ENCODE measurements around the gene RPGRIP1L.

Gene RPGRIP1L

DNA sequence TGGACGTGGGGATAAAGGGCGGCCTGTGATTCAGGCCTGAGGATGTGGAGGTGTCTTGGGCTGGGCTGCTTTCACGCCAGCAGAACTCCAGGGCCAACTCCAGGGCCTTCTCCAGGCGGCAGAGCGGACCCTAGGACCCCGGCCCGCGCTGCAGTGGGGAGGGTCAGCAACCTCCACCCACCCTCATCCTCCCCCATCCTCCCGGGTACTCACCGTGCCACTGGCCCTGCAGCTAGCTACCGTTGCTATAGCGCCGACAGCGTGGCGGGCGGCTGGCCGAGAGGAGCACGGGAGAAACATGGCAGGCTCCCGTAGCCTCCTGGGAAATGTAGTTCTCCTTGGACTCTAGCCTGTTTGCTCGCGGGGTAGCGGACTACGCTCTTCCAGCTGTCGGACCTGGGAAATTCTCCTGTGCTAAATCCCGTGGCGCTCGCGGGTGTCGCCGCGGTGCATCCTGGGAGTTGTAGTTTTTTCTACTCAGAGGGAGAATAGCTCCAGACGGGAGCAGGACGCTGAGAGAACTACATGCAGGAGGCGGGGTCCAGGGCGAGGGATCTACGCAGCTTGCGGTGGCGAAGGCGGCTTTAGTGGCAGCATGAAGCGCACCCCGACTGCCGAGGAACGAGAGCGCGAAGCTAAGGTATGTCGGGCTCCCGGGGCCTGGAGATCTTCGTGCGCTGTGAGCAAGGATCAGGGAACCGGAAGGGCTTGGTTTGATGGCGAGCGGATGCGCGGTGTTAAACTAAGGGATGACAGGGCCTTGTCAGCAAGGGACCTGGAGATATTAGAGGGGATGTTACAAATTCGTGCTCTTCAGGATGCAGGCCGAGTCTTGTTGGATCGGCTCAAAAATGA is at the start of gene RPGRIP1L, which contains the start of gene FTO:
RPGRIP1L (minus strand) TSS at position 270 of the 855 bp plus-strand sequence. CDS start 3,136 bp downstream, outside the sequence.
FTO (plus strand) TSS at position 567 of the 855 bp plus-strand sequence.
- DNase-seq (ENCODE audit: insufficient read length, low spot score) (peak; percentile 44), FAIRE-seq (no peak)
- TF ChIP-seq, protein P1, sequence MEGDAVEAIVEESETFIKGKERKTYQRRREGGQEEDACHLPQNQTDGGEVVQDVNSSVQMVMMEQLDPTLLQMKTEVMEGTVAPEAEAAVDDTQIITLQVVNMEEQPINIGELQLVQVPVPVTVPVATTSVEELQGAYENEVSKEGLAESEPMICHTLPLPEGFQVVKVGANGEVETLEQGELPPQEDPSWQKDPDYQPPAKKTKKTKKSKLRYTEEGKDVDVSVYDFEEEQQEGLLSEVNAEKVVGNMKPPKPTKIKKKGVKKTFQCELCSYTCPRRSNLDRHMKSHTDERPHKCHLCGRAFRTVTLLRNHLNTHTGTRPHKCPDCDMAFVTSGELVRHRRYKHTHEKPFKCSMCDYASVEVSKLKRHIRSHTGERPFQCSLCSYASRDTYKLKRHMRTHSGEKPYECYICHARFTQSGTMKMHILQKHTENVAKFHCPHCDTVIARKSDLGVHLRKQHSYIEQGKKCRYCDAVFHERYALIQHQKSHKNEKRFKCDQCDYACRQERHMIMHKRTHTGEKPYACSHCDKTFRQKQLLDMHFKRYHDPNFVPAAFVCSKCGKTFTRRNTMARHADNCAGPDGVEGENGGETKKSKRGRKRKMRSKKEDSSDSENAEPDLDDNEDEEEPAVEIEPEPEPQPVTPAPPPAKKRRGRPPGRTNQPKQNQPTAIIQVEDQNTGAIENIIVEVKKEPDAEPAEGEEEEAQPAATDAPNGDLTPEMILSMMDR (IDR thresholded peaks at IDR 0.05; ENCODE audit: insufficient read depth, missing control alignments): no peak

DNA sequence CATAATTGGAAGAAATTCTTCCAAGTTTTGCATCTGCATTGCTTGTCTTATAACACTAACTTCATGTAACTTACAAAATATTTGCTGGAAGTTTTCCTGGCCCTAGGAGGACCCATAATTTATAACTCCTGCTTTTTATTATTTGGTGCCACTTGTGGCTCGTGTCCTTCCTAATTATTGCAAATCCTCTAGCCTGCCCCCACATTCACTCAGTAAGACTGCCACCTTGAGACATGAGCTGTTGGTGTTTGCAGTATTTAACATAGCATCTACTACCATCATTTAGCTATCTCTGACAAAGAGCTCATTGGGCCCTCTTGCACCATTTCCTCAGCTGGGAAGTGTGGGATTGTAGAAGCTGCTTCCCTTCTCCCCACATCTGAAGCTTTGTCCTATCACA is 49.8 kb upstream of the RPGRIP1L start:
- DNase-seq (ENCODE audit: insufficient read length, low spot score) (no peak), FAIRE-seq (no peak)
- TF ChIP-seq, protein P1 (IDR thresholded peaks at IDR 0.05; ENCODE audit: insufficient read depth, missing control alignments): no peak

DNA sequence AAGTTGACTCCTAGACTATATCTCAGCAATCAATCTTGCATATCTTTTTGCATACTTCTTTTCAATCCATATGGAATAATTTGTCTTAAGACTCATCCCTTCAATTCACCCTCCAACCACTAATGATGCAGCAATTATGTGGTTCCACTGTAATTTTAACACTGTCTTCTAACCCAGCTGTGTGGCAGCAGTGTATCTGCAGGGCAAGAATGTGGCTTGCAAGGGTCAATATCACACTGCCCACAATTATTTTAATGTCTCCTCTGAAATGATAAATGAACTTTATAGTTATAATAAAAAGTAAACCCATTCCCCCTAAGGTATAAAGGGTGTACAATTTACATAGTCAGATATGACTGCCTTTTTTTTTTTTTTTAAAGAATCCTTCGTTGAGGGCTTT is 48.9 kb upstream of the RPGRIP1L start:
- DNase-seq (ENCODE audit: insufficient read length, low spot score) (no peak), FAIRE-seq (no peak)
- TF ChIP-seq, protein P1 (IDR thresholded peaks at IDR 0.05; ENCODE audit: insufficient read depth, missing control alignments): no peak

DNA sequence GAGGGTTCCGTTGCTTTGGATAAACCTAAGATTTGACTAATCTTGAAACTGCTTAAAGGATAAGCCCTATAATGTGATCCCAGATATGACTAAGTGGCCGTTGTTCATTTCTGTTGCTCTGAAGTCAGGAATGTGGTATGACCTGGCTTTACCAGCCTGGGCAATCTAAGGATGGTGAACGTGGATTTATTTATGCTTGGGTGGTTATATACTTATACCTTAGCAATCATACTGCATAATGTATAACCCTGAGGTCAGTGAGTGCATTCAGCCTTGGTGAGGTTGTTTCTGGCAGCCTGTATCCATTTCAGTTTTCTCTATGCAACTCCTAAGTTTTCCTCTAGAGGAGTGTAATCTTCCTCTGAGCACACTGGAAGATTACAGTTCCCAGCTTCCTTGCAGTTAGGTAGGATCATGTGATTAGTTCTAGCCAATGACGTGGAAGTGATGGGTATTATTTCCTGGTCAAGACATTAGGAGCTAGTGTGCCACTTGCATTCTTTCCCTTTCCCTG is 42.2 kb upstream of the RPGRIP1L start:
- FAIRE-seq (no peak), DNase-seq (ENCODE audit: insufficient read length, low spot score) (no peak)
- TF ChIP-seq, protein P1 (IDR thresholded peaks at IDR 0.05; ENCODE audit: insufficient read depth, missing control alignments): no peak

DNA sequence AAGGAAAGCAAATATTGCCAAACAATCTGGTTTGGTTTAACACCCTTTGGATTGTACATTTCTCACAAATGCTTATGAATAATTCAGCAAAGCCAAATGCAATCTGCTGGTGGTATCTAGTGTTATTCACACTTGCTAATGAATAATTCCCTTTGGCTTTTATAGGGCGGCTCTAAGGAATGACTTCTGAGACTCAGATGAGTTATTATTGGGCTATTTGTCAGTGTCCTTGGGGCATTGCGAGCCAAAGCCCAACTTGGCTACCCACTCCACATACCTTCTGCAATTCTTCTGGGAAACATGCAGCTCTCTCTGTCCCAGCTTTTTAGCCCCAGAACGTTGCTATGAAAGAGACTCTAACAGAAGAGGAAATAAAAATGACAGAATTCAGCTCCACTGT is 41.4 kb upstream of the RPGRIP1L start:
- FAIRE-seq: no peak
- no peak for DNase-seq (ENCODE audit: insufficient read length, low spot score)
- TF ChIP-seq, protein P1 (IDR thresholded peaks at IDR 0.05; ENCODE audit: insufficient read depth, missing control alignments): no peak

DNA sequence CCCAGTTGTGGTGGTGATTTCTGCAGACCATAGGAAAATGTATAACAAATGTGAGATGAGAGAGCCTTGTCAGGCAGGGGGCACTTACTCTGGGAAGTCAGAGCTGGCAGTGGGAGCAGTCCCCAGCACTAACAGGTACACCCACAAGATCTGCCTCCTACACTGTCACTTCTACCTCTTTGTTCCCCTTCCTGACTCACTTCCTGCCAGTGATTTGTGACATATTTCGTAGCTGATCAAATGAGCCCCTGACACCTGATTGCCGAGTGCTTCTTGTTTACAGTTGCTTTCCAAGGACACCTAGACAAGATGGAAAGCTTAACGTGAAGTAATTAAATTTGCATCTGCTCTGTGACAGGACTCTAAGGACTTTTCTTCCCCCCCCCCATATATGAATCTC is 40.8 kb upstream of the RPGRIP1L start:
- TF ChIP-seq, protein P1 (IDR thresholded peaks at IDR 0.05; ENCODE audit: insufficient read depth, missing control alignments): no peak
- no peak for DNase-seq (ENCODE audit: insufficient read length, low spot score)
- no peak for FAIRE-seq

DNA sequence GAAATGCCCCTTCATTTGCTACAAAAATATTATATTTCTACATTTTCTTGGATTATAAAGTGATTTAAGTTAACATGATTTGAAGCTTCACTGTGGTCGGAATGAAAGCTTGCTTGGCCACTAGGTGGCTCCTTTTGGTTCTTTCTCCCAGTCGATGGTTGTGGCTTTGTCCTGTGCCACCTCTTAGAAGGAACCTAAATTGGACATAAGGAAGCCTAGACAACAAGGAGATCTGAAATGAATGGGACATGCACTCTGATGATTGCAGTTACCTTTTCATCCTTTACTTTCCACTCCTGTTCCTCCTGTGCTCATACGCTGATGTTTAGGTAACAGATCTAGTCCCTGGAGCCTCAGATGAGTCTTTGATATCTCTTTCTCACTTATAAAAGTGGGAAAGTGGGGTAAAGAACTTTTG is 39.5 kb upstream of the RPGRIP1L start:
- no peak for DNase-seq (ENCODE audit: insufficient read length, low spot score)
- TF ChIP-seq, protein P1 (IDR thresholded peaks at IDR 0.05; ENCODE audit: insufficient read depth, missing control alignments): peak; percentile 48
- no peak for FAIRE-seq
